ENCODE data around the gene MPHOSPH9.

- TF ChIP-seq POLR2AphosphoS5 (IDR thresholded peaks at IDR 0.05; ENCODE audit: low read depth, low read length), result no peak
- TF ChIP-seq SIN3A (IDR thresholded peaks at IDR 0.05; ENCODE audit: borderline replicate concordance, insufficient read depth, low read length), result no peak
- no peak for TF ChIP-seq TAF1 (IDR thresholded peaks at IDR 0.05; ENCODE audit: borderline replicate concordance, insufficient read depth, low read length)
These were observed 3.9 kb downstream of the MPHOSPH9 start for GRCh38 chr12:123229051-123229450.

Data from PFSK-1 (cell line).